ENCODE data around the gene HDDC2. TPM values are rescaled to one million over a fixed set of nuclear protein-coding genes. Genes with fewer than 3 reads are reported as not detected.

HDDC2 gene
- total and polyA plus RNA-seq, 2 of the 8 experiments (the other 6 are each of a cell fraction or from before 2014, with no cell fraction given) = 89.3 to 129 TPM

GRCh38 chr6:125312950-125313349 is 11.2 kb upstream of the HDDC2 start (continued):
- TF ChIP-seq TAF7 (optimal IDR thresholded peaks at IDR 0.05; ENCODE audit: borderline replicate concordance, low read depth, low read length) (no peak), TEAD4 (IDR thresholded peaks at IDR 0.05; ENCODE audit: low read depth, low read length) (no peak), SAP30 (IDR thresholded peaks at IDR 0.05; ENCODE audit: insufficient read depth, insufficient replicate concordance, low read length) (no peak)

Measured in H1 (cell line).